ENCODE data around the gene TBC1D3H.
"Not testable (repeated sequence)": the region's sequence is repeated elsewhere in the genome, so short reads cannot be mapped to it uniquely, and the experiment has no call there.

Gene TBC1D3H

DNA sequence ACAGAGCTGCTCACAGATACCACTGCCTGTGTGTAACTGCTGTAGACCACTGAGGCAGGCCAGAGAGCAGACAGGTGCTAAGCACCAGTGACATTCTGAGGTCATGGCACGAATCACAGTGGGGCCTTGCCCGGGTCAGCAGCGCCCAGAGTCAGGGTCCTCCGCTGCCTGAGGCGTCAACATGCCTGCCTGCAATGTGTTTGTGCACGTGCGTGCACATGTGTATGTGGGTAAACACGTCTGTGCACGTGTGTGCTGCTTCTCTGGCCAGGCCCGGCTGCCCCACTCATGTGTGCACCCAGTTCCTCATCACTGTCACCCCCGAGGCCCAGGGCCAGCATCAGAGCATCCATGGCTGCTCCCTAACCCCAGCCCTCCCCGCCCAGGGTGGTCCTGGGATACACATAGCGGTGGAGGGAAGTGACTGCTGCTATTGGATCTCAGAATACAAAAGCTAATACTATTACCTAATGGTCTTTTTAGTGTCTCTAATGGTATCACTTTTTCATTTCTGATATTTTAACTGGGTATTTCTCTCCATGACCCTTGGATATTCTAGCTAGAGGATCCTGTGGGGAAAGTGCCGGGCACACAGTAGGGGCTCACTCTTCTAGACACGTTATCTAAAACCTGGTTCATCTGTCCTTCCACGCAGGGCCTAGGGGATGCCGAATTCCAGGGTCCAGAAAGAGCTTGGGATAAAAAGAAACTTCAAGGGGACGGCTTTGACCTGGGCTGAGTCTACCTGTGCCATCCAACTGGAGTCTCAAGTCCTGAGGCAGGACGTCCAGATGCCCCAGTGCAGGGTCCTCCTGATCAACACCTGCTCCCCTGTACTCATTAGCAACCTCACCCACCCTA lies at the start of gene TBC1D3H:
TBC1D3H (minus strand) TSS at position 51 of the 861 bp plus-strand sequence. CDS start 1,540 bp downstream, outside the sequence.
- not testable (repeated sequence) for DNase-seq

DNA sequence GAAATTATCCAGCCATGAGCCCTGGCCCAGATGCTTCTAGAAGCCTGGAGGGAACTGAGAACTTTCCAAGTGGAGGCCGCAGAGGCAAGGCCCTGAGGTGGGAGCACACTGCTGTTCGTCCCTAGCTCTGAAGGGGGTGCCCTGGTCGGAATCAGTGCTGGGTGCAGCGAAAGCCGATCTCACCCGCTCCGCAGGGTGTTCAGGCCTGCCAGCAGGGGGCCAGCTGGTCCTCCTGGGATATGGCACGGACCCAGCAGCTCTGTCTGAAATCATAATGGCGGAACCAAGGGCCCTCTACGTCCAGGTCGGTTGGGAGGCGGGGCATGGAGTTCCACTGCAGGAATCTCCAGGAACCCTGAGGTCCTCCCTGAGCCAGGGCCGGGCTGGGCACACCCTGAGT lies 40.7 kb upstream of the TBC1D3H start:
- DNase-seq = not testable (repeated sequence)

DNA sequence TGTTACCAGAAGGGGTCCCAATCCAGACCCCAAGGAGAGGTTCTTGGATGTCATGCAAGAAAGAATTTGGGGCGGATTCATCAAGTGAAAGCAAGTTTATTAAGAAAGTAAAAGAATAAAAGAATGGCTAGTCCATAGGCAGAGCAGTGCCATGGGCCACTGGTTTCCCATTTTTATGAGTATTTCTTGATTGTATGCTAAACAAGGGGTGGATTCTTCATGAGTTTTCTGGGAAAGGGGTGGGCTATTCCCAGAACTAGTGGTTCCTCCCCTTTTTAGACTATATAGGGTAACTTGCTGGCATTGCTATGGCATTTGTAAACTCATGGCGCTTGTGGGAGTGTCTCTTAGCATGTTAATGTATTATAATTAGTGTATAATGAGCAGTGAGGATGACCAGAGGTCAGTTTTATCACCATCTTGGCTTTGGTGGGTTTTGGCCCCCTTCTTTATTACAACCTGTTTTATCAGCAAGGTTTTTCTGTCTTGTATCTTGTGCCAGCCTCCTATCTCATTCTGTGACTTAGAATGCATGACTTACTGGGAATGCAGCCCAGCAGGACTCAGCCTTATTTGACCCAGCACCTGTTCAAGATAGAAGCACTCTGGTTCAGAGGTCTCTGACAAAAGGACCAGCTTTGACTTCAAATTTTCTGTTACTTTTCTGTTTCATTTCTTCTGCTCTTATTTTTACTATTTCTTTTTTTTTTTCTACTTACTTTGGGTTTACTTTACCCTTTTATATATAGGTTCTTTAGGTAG lies 27.1 kb upstream of the TBC1D3H start:
- not testable (repeated sequence) for DNase-seq

DNA sequence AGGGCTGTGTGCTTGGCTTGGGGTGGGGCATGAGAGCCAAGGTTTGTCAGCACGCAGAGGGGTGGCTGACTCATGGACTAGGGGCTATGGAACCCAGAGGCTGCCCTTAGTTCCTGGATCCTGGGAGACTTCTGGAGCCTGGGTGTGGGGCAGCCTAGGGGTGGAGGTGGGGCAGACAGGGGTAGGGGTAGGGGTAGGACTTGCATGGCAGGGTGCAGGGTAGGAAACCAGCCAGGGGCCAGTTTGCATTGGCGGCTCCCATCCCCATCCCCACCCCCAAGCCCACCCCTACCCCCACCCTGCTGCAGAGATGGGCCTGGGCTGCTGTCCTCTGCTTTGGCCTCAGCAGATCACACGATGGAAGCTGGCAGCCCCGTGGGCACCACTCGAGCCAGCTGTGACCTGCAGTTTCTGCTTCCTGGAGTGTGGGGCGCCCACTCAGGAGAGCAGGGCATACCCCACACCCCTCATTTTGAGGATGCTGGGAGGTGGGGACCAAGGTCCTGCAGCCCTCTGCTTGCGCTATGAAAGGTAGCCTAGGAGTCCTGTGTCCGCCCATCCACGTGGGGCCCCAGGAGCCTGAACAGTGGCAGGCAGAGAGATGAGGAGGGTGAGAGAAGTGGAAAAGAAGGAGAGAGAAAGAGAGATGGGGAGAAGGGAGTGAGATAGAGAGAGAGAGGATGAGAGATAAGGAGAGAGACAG lies 2.9 kb upstream of the TBC1D3H start:
- not testable (repeated sequence) for DNase-seq

DNA sequence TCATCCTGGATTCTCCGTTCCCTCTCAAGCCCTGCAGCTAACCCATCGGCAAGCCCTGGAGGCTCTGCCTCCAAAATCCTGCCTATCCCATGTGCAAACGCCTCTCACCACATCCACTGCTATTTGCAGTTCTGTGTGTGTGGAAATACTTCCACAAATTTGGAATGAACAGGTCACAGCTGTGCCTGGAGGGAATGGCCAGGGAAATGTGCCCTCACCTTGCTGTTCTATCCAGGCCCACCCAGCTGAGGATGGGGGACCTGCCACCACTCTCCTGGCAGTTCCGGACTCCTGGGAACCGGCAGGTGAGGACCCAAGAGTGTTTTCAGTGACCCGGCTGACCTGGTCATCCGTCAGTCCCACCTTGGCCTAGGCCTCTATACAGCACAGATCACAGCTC lies 12.3 kb downstream of the TBC1D3H start:
- not testable (repeated sequence) for DNase-seq

DNA sequence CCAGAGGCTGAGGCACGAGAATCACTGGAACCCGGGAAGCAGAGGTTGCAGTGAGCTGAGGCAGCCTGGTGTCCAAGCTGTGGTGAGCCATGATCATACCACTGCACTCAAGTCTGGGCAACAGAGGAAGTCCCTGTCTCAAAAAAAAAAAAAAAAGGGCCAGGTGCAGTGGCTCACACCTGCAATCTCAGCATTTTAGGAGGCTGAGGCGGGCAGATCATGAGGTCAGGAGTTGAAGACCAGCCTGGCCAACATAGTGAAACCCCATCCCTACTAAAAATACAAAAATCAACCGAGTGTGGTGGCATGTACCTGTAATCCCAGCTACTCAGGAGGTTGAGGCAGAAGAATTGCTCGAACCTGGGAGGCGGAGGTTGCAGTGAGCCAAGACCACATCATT lies 25.7 kb downstream of the TBC1D3H start:
- not testable (repeated sequence) for DNase-seq

All from NCI-H510A (cell line).